ENCODE data around the gene ZNF548.

ZNF548 gene

DNA sequence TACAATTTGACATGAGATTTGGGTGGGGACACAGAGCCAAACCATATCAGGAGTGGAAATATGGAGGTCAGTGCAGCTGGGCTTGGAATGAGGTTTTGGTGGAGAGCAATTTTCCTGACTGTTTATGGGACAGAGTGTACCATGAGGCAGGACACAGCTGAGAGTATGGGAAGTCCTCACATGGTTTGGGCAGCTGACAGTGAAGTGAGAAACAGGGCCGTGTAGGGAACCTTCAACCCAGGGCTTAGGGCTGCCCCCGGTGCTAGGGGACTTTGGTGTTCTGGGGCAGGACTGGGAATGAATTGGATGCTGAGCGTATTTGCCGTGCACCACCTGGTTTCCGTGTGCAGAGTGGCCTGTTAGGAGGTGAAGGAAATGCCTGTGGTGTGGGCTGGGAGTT, 6.1 kb downstream of the ZNF548 start:
- DNase-seq: no peak

DNA sequence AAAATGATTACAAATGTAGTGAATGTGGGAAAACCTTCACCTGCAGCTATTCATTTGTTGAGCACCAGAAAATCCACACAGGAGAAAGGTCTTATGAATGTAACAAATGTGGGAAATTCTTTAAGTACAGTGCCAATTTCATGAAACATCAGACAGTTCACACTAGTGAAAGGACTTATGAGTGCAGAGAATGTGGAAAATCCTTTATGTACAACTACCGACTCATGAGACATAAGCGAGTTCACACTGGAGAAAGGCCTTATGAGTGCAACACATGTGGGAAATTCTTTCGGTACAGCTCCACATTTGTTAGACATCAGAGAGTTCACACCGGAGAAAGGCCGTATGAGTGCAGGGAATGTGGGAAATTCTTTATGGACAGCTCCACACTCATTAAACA, 9.2 kb downstream of the ZNF548 start:
- no peak for DNase-seq

- no peak for DNase-seq
Measured at GRCh38 chr19:57403737-57404563, 14.3 kb downstream of the ZNF548 start.

DNA sequence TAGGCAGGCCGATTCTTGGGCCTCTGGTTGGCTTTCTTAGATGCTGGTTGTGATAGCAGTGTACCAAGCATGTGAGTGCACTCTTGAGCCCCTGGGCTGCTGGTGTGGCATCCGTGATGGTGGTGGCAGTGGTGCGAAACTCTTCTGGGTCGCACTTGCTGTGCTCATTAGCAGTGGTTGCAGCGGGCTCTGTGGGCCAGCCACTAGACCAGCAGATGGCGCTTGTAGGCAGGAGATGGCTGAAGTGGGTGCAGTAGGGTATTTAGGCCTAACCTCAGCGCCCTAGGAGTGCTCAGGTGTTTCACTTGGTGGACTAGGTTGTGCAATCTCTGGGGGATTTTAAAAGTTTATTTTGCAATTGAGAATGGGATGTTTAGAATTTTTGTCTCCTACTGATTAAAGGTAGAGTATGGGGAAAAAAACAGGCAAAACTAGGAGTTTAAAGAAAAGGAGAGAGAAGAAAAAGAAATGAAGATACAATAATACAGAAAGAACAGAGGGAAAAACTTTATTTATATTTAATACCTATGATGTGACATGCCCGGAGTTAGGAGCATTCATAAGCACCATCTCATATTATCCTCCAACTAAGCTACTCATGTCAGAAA, 17.0 kb downstream of the ZNF548 start:
- peak in 27 of 56 donors; percentile 0 to 56 (median 7) for DNase-seq

DNA sequence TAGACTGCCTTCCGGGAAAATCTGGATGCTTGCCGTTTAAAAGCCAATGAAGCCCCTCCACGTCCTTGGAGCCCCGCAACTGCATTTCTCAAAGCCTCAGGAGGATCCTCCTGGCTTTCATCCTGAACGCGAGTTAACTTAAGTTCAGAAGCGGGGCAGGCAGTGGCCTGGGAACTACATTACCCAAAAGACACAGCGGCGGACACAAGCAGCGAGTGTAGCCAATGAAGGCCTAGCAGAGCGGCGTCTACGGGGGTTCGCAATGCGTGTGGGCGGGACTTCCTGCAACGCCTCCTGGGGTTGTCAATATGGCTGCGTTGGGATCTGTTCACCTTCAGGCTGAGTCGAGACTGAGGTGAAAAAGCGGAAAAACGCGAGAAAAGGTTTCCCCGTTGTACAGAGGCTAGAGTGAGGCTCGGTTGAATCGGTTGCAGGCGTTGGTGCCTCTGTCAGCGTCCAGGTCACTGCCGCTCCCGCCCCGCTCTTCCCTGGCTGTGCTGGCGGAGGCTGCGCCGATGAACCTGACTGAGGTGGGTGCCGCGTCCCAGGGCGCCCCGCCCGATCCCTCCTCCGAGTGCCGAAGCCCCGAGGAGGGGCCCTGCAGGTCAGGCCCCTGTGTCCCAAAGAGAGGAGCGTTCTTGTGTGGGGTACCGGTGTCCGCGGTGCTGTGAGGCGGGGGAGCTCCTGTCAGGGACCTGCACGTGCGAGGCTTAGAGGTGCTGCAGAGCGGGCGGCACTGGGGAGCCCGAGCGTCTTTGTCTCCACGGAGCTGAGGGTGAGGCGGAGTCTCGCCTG, 21.4 kb downstream of the ZNF548 start, which contains the start of gene ZNF17:
Gene ZNF17 (plus strand): TSS at position 285 of the 795 bp plus-strand sequence. CDS start 2,455 bp downstream, outside the sequence.
- peak; percentile 44 to 97 (median 90) for DNase-seq

DNA sequence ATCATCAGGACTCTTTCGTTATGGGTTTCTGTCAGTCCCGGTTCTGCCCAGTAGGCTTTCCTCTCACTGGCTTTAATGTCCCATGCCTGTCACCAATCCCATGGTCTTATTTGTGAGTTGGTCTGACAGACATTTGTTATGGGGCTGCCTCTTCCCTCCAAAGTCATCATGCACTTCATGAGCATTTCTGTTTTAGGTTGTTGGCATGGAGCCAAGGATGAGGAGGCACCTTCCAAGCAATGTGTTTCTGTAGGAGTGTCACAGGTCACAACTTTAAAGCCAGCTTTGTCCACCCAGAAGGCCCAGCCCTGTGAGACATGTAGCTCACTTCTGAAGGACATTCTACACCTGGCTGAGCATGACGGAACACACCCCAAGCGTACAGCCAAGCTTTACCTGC, 29.8 kb downstream of the ZNF548 start:
- no peak for DNase-seq

GRCh38 chr19:57421037-57421436, 31.4 kb downstream of the ZNF548 start:
- no peak for DNase-seq

- DNase-seq: no peak
Measured at GRCh38 chr19:57434386-57435061, 44.9 kb downstream of the ZNF548 start.

GRCh38 chr19:57435062-57435978, 45.7 kb downstream of the ZNF548 start, which contains the start of gene ZNF749:
Gene ZNF749, plus strand, starts transcription at chr19:57435325. Its CDS starts 254 bp downstream, at chr19:57435579.
- DNase-seq: peak; percentile 80 to 99 (median 95)

GRCh38 chr19:57436417-57436816, 46.8 kb downstream of the ZNF548 start:
- DNase-seq: no peak

GRCh38 chr19:57437931-57438330, 48.3 kb downstream of the ZNF548 start:
- no peak for DNase-seq

DNA sequence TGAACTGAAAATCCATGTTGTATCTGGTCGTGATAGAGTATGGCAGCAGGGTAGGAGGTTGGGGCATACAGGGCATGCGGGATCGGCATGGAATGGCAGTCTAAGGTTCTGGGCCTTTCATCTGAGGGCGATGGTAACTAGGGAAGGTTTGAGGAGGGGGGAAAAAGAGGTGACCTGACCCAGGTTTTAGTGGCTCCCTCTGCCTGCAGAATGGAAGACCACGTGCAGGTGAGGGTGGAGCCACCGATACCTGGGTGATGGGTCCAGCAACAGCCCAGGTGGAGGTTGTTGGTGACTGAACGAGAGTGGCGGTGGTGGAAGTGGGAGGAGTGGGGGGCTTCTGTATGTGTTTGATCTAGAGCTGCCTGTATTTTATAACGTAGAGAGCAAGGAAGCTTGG, 49.3 kb downstream of the ZNF548 start:
- no peak for DNase-seq

DNA sequence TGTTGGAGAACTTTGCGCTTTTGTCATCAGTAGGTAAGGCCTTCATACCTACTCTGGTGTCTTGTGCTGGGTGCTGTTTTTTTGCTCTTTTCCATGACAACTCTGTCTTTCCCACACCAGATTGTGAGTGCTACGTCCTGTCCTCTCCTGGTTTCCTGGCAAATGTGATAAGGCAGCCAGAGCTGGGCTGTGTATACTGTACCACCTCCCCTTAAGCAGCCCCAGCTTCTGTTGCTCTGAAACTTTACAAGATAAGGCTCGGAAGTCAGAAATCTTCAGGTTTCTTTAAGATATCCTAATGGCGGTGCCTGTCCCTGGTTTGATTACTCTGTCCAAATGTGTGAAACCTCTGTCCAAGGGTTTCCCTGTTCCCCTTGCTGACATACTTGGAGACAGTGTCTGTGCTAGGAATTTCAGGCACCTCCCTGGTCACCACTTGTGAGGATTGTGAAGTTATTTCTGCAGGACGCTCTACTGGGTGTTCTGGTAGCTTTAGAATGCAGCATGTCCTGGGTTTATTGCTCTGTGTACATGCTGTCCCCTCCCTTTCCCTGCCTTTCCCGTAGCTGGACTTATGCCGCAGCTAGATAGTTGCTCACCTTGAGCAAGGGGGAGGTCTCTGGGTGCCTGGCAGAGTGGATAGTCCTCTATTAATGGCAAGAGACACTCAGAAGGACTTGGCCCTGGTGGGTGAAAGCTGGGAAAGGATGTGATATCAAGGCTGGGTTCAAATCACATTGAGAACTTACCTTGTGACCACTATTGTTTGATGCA, 52.5 kb downstream of the ZNF548 start:
- no peak for DNase-seq

- no peak for DNase-seq
Measured at GRCh38 chr19:57443121-57443696, 53.6 kb downstream of the ZNF548 start.

DNA sequence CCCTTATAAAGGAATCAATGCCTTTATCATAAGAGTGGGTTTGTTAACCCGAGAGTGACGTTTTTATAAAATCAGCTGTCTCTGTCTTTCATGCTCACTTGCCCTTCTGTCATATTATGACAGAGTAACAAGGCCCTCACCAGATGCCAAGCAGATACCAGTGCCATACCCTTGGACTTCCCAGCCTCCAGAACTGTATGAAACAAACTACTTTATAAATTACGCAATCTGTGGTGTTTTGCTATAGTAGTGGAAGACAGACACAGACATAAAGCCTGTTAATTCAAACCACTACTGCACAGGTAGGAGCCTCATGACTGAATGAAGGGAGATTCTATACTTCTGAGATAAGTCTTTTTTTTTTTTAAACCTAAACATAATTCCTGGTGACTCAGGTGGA, 62.7 kb downstream of the ZNF548 start:
- no peak for DNase-seq

All from nucleus accumbens (tissue), 56 donors.